Esophagus muscularis mucosa (tissue), 4 donors: ENCODE measurements around the gene ABTB2. TPM values are rescaled to one million over a fixed set of nuclear protein-coding genes. Genes with fewer than 3 reads are reported as not detected.

Source experiments
- DNase-seq: peaks from one replicate; pipeline ENCODE4 v3.0.0-alpha.2; 2017; ENCODE audit errors: extremely low spot score
- H3K27ac ChIP-seq, 4 donors: fragments of 200-600 bp; sonication (generic); replicated peaks in 1 of 4; 1 replicate in 3 of 4; 2 replicates in 1 of 4; pipeline ENCODE4 v1.5.1; 2016 to 2019; ENCODE audit warnings: mild to moderate bottlenecking in 1 of 4
- H3K27me3 ChIP-seq, 4 donors: fragments of 200-600 bp; sonication (generic); one replicate each; pipeline versions ENCODE4 v1.5.1 to v1.6.0; 2016 to 2019
- H3K36me3 ChIP-seq, 4 donors: fragments of 200-600 bp; sonication (generic); one replicate each; pipeline ENCODE4 v1.5.1; 2016 to 2019
- H3K4me1 ChIP-seq, 4 donors: fragments of 200-600 bp; sonication (generic); one replicate each; pipeline ENCODE4 v1.5.1; 2016 to 2019
- H3K4me3 ChIP-seq, 4 donors: fragments of 200-600 bp; sonication (generic); 1 replicate in 2 of 4; 2 replicates in 2 of 4; pipeline ENCODE4 v1.5.1; 2016 to 2019; ENCODE audit warnings: mild to moderate bottlenecking in 4 of 4, moderate library complexity in 1 of 4
- H3K9me3 ChIP-seq, 4 donors: fragments of 200-600 bp; sonication (generic); 1 replicate in 3 of 4; 2 replicates in 1 of 4; pipeline ENCODE4 v1.5.1; 2016 to 2019
- CTCF ChIP-seq, 3 experiments: fragments of 200-600 bp in 2 of 3; fragments of 450-650 bp in 1 of 3; sonication (generic) in 2 of 3; IDR thresholded peaks; one replicate each; pipeline ENCODE4 v1.5.1; 2017 to 2019; ENCODE audit warnings: antibody characterized with exemption in 3 of 3, mild to moderate bottlenecking in 2 of 3, moderate library complexity in 1 of 3
- EP300 ChIP-seq: sonication (generic); formaldehyde crosslinking; IDR thresholded peaks from one replicate; pipeline ENCODE4 v1.6.1; 2017; ENCODE audit warnings: antibody characterized with exemption
- POLR2A ChIP-seq: fragments of 450-650 bp; IDR thresholded peaks from one replicate; pipeline ENCODE4 v1.6.1; 2017; ENCODE audit warnings: antibody characterized with exemption, moderate library complexity, mild to moderate bottlenecking, low read depth
- POLR2AphosphoS5 ChIP-seq, 2 donors: sonication (generic); formaldehyde crosslinking; IDR thresholded peaks; one replicate each; pipeline ENCODE4 v1.6.1; 2017; ENCODE audit warnings: antibody characterized with exemption in 2 of 2
- WGBS: methylation state at CpG from one replicate; pipeline ENCODE4 v1.1.5; 2018; 5-methylcytosine and 5-hydroxymethylcytosine counted together
- intact Hi-C: fragments of 100-400 bp; cut with DNase I; formaldehyde crosslinking; loops from one replicate; pipeline ENCODE4 v1.15.1; 2023
- total RNA-seq, 4 donors: library from RNA; depleted of rRNA; stranded (reverse); fragments of >200 nt; gene quantifications; one replicate each; pipeline versions ENCODE4 v1.1.0 to v1.2.1, GENCODE V29; 2016

The ABTB2 gene
- total RNA-seq, 4 donors from 2014 or later = 5.0 to 8.0 (median 7.2) TPM

DNA sequence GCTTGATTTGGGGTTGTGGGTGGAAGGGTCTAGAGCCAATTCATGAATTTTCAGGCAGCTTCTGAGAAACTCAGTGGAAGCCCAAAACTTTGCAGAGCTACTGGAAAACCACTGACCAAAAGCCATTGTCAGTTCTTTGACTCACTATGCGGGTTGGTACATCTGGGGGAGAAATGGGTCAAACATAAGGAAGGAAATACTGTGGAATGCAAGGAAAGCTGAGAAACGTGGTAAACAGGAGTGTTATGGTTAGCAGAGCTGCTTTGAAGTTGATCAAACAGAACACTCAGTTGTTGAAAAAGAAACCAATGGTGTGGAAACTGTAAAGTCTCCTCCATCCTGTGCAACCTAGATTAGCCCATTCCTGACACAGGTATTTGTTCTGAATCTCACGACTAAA is 6.3 kb upstream of the ABTB2 start:
- no peak for DNase-seq
- no peak for TF ChIP-seq POLR2A
- no peak for TF ChIP-seq EP300
- no peak for TF ChIP-seq CTCF (IDR thresholded peaks at IDR 0.05)
- peaks cover 0 to under 1% (median under 1%) of the 10 kb centered on the region in 4 donors for H3K4me1 ChIP-seq
- no peaks in the 10 kb centered on the region for H3K9me3 ChIP-seq
- no peak overlapping the region for H3K4me3 ChIP-seq
- 63% methylated on average over 3 of the region's 3 CpGs for WGBS
- intact Hi-C loops = loop anchor here (5.0 to 10.0 kb wide), 2 partner anchors 73 to 131 kb away; partner anchors contain the start of gene CAT
- H3K36me3 ChIP-seq = no peaks in the 10 kb centered on the region
- peaks cover 0 to 7% (median 0%) of the 10 kb centered on the region in 4 donors for H3K27me3 ChIP-seq
- no peak overlapping the region for H3K27ac ChIP-seq

GRCh38 chr11:34363363-34364084 is 5.7 kb upstream of the ABTB2 start:
- TF ChIP-seq EP300 (no peak), CTCF (IDR thresholded peaks at IDR 0.05) (no peak), POLR2A (no peak), POLR2AphosphoS5 (IDR thresholded peaks at IDR 0.05) (no peak)
- H3K27ac ChIP-seq = no peak overlapping the region
- intact Hi-C loops = loop anchor here (5.0 to 10.0 kb wide), 2 partner anchors 74 to 131 kb away; partner anchors contain the start of gene CAT
- peaks cover 0 to 7% (median 0%) of the 10 kb centered on the region in 4 donors for H3K27me3 ChIP-seq
- H3K36me3 ChIP-seq = no peaks in the 10 kb centered on the region
- no peak for DNase-seq
- H3K4me1 ChIP-seq = peaks cover 5 to 7% (median 6%) of the 10 kb centered on the region in 4 donors
- no peaks in the 10 kb centered on the region for H3K9me3 ChIP-seq
- WGBS = 76% methylated on average over 8 of the region's 8 CpGs
- no peak overlapping the region for H3K4me3 ChIP-seq

- Histone ChIP-seq H3K4me3 (no peak overlapping the region), H3K9me3 (no peaks in the 10 kb centered on the region), H3K36me3 (no peaks in the 10 kb centered on the region), H3K4me1 (peaks cover 27 to 36% (median 33%) of the 10 kb centered on the region in 4 donors), H3K27me3 (peaks cover 0 to 3% (median 0%) of the 10 kb centered on the region in 4 donors), H3K27ac (no peak overlapping the region)
- no peak for DNase-seq
- intact Hi-C loops = loop anchor here (5.0 to 10.0 kb wide), 2 partner anchors 77 to 135 kb away; partner anchors contain the start of gene CAT
- WGBS = 12% methylated on average over 1 of the region's 1 CpG
- TF ChIP-seq POLR2A (no peak), CTCF (IDR thresholded peaks at IDR 0.05) (no peak), POLR2AphosphoS5 (IDR thresholded peaks at IDR 0.05) (no peak), EP300 (no peak)
These were observed 2.2 kb upstream of the ABTB2 start for GRCh38 chr11:34360046-34360445.

DNA sequence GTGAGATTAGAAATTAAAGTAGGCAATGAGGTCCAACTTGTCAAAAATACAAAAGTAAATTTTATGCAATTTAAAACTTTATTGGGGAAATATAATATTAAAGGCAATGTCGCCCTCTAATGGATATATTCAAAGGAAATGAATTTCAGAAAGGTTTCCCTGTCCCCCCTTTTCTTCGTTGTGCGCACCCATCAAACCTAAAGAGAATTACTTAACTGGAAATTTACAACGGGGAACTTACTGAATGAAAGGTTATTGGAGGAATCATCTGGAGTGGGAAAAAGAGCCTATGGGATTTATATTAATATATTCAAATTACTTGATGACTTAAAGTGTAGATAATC is 1.7 kb upstream of the ABTB2 start:
- 2% methylated on average over 4 of the region's 4 CpGs for WGBS
- no peaks in the 10 kb centered on the region for H3K36me3 ChIP-seq
- DNase-seq = peak; percentile 70
- TF ChIP-seq POLR2A = no peak
- TF ChIP-seq CTCF (IDR thresholded peaks at IDR 0.05) = peak in 2 of 3 experiments; percentile 39 to 62
- H3K27me3 ChIP-seq = peaks cover 0 to 3% (median 0%) of the 10 kb centered on the region in 4 donors
- peaks cover 27 to 41% (median 38%) of the 10 kb centered on the region in 4 donors for H3K4me1 ChIP-seq
- H3K4me3 ChIP-seq = peak overlapping the region; percentile 64 to 79 (median 68)
- intact Hi-C loops = loop anchor here (1.0 to 5.0 kb wide), 3 partner anchors 185 to 363 kb away; partner anchors contain the start of gene CAPRIN1
- H3K27ac ChIP-seq = peak overlapping the region in 1 of 4 donors; percentile 85
- no peaks in the 10 kb centered on the region for H3K9me3 ChIP-seq
